NCI-H2171 (cell line): Measurements from ENCODE around the gene HAND2.

ENCODE experiments used
- DNase-seq: peaks from one replicate; lab custom pipeline; 2025; lab: John Stamatoyannopoulos, UW

The HAND2 gene

GRCh38 chr4:173529477-173530325, at the start of gene HAND2:
Gene HAND2, minus strand, starts transcription at chr4:173530229. Its CDS starts 940 bp downstream, at chr4:173529289.
- DNase-seq = peak; percentile 48

- no peak for DNase-seq
Observed at GRCh38 chr4:173578956-173579355, 48.9 kb upstream of the HAND2 start.

GRCh38 chr4:173577963-173578362, 47.9 kb upstream of the HAND2 start:
- DNase-seq = no peak

- DNase-seq = no peak
Observed at GRCh38 chr4:173575482-173576152, 45.6 kb upstream of the HAND2 start.

GRCh38 chr4:173573725-173574124, 43.7 kb upstream of the HAND2 start:
- DNase-seq = no peak

GRCh38 chr4:173573286-173573685, 43.3 kb upstream of the HAND2 start:
- no peak for DNase-seq

GRCh38 chr4:173572493-173573129, 42.6 kb upstream of the HAND2 start:
- no peak for DNase-seq

- DNase-seq = no peak
Observed at GRCh38 chr4:173571620-173572019, 41.6 kb upstream of the HAND2 start.

- no peak for DNase-seq
Observed at GRCh38 chr4:173565281-173565680, 35.3 kb upstream of the HAND2 start.

- no peak for DNase-seq
Observed at GRCh38 chr4:173564461-173564860, 34.4 kb upstream of the HAND2 start.

GRCh38 chr4:173560896-173561295, 30.9 kb upstream of the HAND2 start:
- DNase-seq = no peak

- no peak for DNase-seq
Observed at GRCh38 chr4:173556398-173557131, 26.5 kb upstream of the HAND2 start.

- no peak for DNase-seq
Observed at GRCh38 chr4:173547889-173548288, 17.9 kb upstream of the HAND2 start.

- no peak for DNase-seq
Observed at GRCh38 chr4:173546776-173547175, 16.7 kb upstream of the HAND2 start.

GRCh38 chr4:173545440-173545839, 15.4 kb upstream of the HAND2 start:
- DNase-seq = no peak

- no peak for DNase-seq
Observed at GRCh38 chr4:173543266-173543665, 13.2 kb upstream of the HAND2 start.

GRCh38 chr4:173539986-173540385, 10.0 kb upstream of the HAND2 start:
- no peak for DNase-seq

GRCh38 chr4:173538909-173539445, 8.9 kb upstream of the HAND2 start:
- DNase-seq = no peak

- no peak for DNase-seq
Observed at GRCh38 chr4:173538148-173538908, 8.3 kb upstream of the HAND2 start.

GRCh38 chr4:173537613-173538147, 7.7 kb upstream of the HAND2 start:
- DNase-seq = no peak
